ENCODE results near the gene MOGAT2.

DNA sequence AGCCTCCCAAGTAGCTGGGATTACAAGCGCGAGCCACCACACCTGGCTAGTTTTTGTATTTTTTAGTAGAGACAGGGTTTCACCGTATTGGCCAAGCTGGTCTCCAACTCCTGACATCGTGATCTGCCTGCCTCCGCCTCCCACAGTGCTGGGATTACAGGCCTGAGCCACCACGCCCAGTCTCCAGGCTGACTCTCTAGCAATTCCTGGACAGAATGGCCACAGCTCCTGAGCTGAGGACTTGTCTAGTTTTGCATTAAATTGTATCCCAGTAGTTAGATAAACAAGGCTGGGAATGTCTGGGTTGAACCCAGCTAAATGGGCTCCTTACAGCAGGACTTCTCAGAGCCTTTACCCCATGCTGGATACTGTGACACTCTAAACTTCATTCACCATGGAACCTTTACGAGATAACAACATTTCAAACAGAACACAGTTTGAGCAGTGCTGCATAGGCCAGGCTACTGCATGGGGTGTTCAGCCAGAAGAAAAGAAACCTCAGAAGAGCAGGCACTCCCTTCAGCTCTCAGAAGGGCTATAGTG, 13.9 kb upstream of the MOGAT2 start:
- TF ChIP-seq ZNF274 (IDR thresholded peaks at IDR 0.05; ENCODE audit: low read depth, low read length), result no peak
- no peak for TF ChIP-seq YY1 (IDR thresholded peaks at IDR 0.05; ENCODE audit: insufficient read depth, insufficient read length)
- no peak for TF ChIP-seq SUZ12 (IDR thresholded peaks at IDR 0.05; ENCODE audit: extremely low read depth, insufficient read depth, insufficient read length)
